GM19372 (cell line): Measurements from ENCODE around the gene TMEM80.
"Not testable (repeated sequence)": the region's sequence is repeated elsewhere in the genome, so short reads cannot be mapped to it uniquely, and the experiment has no call there.

Experiments
- ATAC-seq: cut with Tn5 transposase; IDR thresholded peaks from one replicate; pipeline ENCODE4 v1.9.1; 2021; ENCODE audit warnings: mild to moderate bottlenecking, low read depth, moderate library complexity; ENCODE audit not compliant: unreplicated experiment

TMEM80 gene

GRCh38 chr11:679271-680207, 16.1 kb upstream of the TMEM80 start:
- ATAC-seq = no peak

DNA sequence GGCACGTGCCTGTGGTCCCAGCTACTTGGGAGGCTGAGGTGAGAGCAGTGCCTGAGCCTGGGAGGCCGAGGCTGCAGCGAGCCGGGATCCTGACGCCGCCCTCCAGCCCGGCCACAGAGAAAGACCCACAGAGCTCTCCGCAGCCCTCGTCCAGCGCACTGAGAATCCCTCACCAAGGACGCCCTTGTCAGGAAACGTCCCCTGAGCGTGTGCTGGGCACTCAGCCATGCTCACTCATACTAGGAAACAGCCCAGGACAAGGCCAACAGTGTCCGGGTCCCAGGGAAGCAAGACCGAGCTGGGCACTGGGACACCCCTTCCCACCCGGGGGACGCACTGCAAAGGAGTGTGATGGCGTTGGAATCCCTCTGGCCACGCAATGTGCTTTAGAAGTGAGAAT, 15.1 kb upstream of the TMEM80 start:
- ATAC-seq = no peak

GRCh38 chr11:680970-681369, 14.6 kb upstream of the TMEM80 start:
- no peak for ATAC-seq

- no peak for ATAC-seq
Measured at GRCh38 chr11:686451-687243, 9.0 kb upstream of the TMEM80 start.

DNA sequence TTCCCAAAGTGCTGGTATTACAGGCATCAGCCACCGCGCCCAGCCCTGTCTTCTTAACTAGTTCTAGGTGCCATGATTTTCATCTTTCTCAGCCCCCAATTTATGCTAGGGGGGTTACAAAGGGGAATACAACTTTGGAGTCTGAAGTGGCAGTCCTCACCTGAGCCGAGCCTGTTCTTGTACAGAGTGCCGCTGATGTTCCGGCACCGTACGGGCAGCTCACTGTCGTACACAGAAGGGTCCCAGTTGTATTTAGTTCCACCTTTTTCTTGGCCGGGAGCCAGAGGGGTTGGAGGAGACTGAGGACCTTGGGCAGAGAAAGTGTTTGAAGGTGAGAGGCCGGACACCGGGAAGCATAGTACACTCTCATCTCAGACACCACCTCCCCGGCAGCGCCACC, 7.9 kb upstream of the TMEM80 start:
- no peak for ATAC-seq

DNA sequence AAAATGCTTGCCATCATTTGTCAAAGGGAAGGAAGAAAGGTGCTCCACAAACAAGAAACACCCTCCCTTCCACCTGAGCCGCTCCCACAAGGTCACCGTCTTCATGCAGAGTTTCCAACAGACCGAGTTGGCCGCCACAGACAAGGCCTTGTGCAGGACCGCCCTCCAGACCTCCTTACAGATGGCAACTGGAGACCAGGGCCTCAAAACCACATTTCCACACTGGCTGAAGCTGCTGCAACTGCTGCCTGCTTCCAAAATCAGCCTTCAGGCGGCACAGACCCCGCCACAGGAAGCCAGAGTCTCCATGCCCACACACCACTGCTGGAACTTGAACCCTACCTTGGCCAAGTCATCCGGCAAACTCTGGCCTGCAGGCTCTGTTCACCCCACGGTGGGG, 6.9 kb upstream of the TMEM80 start:
- ATAC-seq = no peak

DNA sequence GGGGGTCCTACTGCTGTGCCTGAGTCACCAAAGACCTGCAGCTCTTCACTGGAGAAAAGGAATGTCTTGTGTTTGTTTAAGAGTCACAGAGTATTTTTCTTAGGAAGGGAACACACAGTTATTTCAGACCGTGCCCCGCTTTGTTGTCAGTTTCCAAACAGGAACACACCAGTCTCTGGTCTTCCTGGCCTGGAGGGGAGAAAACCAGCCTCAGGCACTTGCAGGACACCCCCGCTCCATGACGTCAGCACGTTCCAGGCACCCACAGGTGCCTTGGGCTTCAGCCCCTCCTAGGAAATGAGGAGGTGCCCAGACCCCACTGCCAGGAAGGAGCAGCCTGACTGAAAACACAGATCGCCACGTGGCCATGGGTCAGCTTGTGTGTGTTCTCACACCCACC, 6.0 kb upstream of the TMEM80 start:
- ATAC-seq = no peak

DNA sequence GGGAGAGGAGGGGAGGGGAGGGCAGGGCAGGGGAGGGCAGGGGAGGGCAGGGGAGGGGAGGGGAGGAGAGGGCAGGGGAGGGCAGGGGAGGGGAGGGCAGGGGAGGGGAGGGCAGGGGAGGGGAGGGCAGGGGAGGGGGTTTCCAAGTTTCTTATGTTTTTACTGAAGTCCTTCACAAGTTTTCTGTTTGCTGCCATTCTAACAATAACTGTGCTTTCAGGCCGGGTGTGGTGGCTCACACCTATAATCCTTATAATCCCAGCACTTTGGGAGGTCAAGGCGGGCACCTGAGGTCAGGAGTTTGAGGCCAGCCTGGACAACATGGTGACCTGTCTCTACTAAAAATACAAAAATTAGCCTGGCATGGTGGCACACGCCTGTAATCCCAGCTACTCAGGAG, 5.4 kb upstream of the TMEM80 start:
- not testable (repeated sequence) for ATAC-seq

DNA sequence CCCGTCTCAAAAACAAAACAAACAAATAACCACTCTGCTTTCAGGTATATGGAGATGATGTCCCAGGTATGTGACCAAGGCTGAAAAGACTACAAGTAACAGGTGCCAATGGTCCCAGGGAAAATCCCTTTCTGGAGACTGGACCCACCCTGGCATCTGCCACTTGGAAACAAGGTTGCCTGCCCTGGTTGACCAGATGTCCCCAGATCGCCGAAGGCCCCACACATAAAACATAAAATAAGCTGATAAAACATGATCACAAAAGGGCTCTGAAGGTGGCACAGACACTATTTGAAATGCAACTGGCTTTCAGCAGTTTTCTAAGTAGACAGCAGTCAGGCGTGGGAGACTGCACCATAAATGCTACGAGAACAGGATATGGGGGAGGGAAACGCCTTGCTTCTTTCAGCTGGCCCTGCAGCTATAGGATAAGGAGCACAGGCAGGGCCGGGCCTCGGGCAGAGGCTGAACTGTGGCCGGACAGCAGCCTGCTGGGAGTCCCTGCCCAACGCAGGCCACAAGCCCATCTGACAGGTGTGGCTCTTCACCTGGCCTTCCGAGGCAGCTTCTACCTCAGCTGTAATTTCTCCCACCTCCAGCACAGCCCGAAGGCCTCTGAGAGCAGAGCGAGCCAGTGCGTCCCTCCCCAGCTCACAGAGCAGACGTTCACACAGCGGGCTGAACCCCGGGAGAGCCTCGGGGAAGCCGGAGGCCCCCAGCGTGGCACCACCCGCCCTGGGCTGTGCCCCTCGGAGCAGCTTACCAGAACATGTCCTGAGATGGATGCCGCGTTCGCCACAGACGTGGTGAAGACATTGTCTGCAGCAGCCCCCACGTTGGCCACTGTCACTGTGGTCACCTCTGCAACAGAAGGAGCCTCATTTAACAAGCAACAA, 4.6 kb upstream of the TMEM80 start:
- no peak for ATAC-seq

- ATAC-seq = no peak
Measured at GRCh38 chr11:691710-692590, 3.7 kb upstream of the TMEM80 start.

DNA sequence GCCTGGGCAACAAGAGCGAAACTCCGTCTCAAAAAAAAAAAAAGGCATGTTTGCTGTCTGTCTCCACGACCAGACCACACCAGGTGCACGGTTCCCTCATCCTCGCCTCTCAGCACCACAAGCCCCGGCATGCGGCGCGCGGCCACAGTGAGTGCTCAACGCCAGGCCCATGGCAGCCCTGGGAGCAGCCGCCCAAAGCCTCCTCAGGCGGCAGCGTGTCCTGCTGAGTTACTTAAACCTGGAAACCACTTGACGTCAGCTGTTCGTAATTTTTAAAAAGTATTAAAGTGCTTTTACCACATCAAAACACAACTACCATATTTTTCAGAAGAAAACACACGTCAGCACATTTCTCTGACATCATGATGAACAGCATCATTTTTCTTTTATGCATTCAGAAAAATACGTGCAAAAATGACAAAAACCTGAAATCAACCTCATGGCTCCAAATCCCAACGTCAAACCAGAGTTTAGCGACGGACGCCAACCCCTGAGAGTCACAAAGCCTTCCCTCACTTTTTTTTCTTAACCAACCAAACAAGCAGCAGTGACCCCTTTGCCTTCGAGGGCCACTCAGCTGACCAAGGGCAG, 2.7 kb upstream of the TMEM80 start:
- no peak for ATAC-seq

DNA sequence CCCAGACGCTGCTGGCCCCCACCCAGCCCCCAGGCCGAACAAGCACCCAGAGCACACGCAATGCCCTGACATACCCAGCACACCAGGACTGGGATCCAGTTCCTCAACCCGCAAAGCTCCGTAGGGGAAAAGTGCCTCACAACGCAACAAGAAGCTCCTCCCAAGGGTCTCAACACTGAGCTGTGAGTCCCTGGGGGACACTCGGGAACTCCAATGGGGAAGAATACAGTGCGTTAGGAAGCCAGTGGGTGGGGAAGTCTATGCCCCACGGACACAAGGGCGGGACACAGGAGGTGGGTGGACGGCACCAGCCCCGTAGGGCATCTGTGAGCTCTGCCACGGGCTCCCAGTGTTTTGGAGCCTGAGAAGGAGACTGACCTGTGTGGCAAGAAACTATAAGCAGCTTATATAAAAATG, 2.2 kb upstream of the TMEM80 start:
- no peak for ATAC-seq

DNA sequence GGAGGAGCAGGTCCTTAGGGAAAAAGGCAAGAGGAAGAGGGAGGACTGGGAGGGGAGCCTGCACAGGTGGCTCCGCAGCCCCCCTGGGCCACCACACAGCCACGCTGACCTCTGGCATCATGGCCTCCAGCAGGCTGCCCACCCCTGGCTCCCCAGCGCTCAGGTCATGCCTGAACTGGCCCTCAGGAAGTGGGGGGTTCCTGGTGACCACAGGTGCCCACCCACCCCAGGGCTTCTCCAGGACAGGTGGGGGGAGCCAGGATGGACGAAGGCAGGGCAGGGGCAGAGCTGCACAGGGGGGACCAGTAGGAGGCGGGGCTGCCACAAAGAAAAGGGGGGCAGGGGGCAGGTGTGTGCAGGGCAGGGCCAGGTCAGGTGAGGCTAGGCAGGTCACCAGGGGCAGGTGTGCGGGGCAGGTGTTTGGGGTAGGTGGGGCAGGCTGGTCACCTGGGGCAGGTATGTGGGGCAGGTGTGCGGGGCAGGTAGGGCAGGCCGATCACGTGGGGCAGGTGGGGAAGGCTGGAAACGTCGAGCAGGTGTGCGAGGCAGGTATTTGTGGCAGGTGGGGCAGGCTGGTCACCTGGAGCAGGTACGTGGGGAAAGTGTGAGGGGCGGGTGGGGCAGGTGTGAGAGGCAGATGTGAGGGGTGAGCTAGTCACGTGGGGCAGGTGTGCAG, 1.6 kb upstream of the TMEM80 start:
- ATAC-seq = no peak

- ATAC-seq = peak; percentile 67
Measured at GRCh38 chr11:694563-695287, 891 bp upstream of the TMEM80 start, which contains the start of gene DEAF1. Gene DEAF1, minus strand, starts transcription at chr11:695222. Its CDS starts 175 bp downstream, at chr11:695047.

- ATAC-seq = no peak
Measured at GRCh38 chr11:695288-695537, 403 bp upstream of the TMEM80 start.

GRCh38 chr11:696955-697491, 1.4 kb downstream of the TMEM80 start:
- no peak for ATAC-seq

GRCh38 chr11:697811-698311, 2.2 kb downstream of the TMEM80 start:
- no peak for ATAC-seq
